Measurements from ENCODE around the gene PKNOX1.
"Not testable (repeated sequence)": the region's sequence is repeated elsewhere in the genome, so short reads cannot be mapped to it uniquely, and the experiment has no call there.

Gene PKNOX1

GRCh38 chr21:43004926-43005325, 30.6 kb downstream of the PKNOX1 start:
- no peak overlapping the region for H2AFZ ChIP-seq (ENCODE audit: low read length)
- H3K4me2 ChIP-seq (ENCODE audit: low read depth, low read length, poor library complexity, severe bottlenecking) = no peak overlapping the region
- H3K4me3 ChIP-seq (ENCODE audit: low read length, poor library complexity, severe bottlenecking) = no peak overlapping the region
- no peak overlapping the region for H3K9ac ChIP-seq (ENCODE audit: low read depth, low read length, poor library complexity, severe bottlenecking)
- H3K79me2 ChIP-seq (ENCODE audit: insufficient read depth, low read length) = peaks cover 3% of the 10 kb centered on the region; the same call in 1 of the 2 replicates
- no peaks in the 10 kb centered on the region for H4K20me1 ChIP-seq (ENCODE audit: insufficient read depth, low read length, poor library complexity, severe bottlenecking)
- peaks cover 33% of the 10 kb centered on the region for H3K36me3 ChIP-seq (ENCODE audit: insufficient read depth, low read length)
- TF ChIP-seq EZH2phosphoT487 (IDR thresholded peaks at IDR 0.05; ENCODE audit: borderline replicate concordance) (no peak), CTCF (conservative IDR thresholded peaks at IDR 0.05; ENCODE audit: low read length) (no peak)
- H3K9me2 ChIP-seq (replicated peaks; ENCODE audit: low read depth, low read length) = no peaks in the 10 kb centered on the region
- no peaks in the 10 kb centered on the region for H3K9me3 ChIP-seq (ENCODE audit: insufficient read depth, low read depth, low read length)
- H3K27me3 ChIP-seq (ENCODE audit: insufficient read depth, low read length, poor library complexity, severe bottlenecking) = no peaks in the 10 kb centered on the region
- no peaks in the 10 kb centered on the region for H3K4me1 ChIP-seq (ENCODE audit: insufficient read depth, low read length, poor library complexity, severe bottlenecking)
- no peaks in the 10 kb centered on the region for H3F3A ChIP-seq (ENCODE audit: low read depth)

- no peak overlapping the region for H2AFZ ChIP-seq (ENCODE audit: low read length)
- no peak overlapping the region for H3K4me3 ChIP-seq (ENCODE audit: low read length, poor library complexity, severe bottlenecking)
- peaks cover 3% of the 10 kb centered on the region; the same call in 1 of the 2 replicates for H3K79me2 ChIP-seq (ENCODE audit: insufficient read depth, low read length)
- no peak overlapping the region for H3K4me2 ChIP-seq (ENCODE audit: low read depth, low read length, poor library complexity, severe bottlenecking)
- H3K27me3 ChIP-seq (ENCODE audit: insufficient read depth, low read length, poor library complexity, severe bottlenecking) = no peaks in the 10 kb centered on the region
- H3K36me3 ChIP-seq (ENCODE audit: insufficient read depth, low read length) = peaks cover 35% of the 10 kb centered on the region
- no peaks in the 10 kb centered on the region for H3K9me2 ChIP-seq (replicated peaks; ENCODE audit: low read depth, low read length)
- H3K4me1 ChIP-seq (ENCODE audit: insufficient read depth, low read length, poor library complexity, severe bottlenecking) = no peaks in the 10 kb centered on the region
- TF ChIP-seq CTCF (conservative IDR thresholded peaks at IDR 0.05; ENCODE audit: low read length) (no peak), EZH2phosphoT487 (IDR thresholded peaks at IDR 0.05; ENCODE audit: borderline replicate concordance) (no peak)
- H3K9ac ChIP-seq (ENCODE audit: low read depth, low read length, poor library complexity, severe bottlenecking) = no peak overlapping the region
- no peaks in the 10 kb centered on the region for H4K20me1 ChIP-seq (ENCODE audit: insufficient read depth, low read length, poor library complexity, severe bottlenecking)
- no peaks in the 10 kb centered on the region for H3K9me3 ChIP-seq (ENCODE audit: insufficient read depth, low read depth, low read length)
- no peaks in the 10 kb centered on the region for H3F3A ChIP-seq (ENCODE audit: low read depth)
These were observed 31.3 kb downstream of the PKNOX1 start for GRCh38 chr21:43005635-43006034.

- not testable (repeated sequence) for H4K20me1 ChIP-seq (ENCODE audit: insufficient read depth, low read length, poor library complexity, severe bottlenecking); H3K9me3 ChIP-seq (ENCODE audit: insufficient read depth, low read depth, low read length); H3K4me3 ChIP-seq (ENCODE audit: low read length, poor library complexity, severe bottlenecking); H2AFZ ChIP-seq (ENCODE audit: low read length); H3K9ac ChIP-seq (ENCODE audit: low read depth, low read length, poor library complexity, severe bottlenecking); H3K79me2 ChIP-seq (ENCODE audit: insufficient read depth, low read length); H3K9me2 ChIP-seq (replicated peaks; ENCODE audit: low read depth, low read length); H3F3A ChIP-seq (ENCODE audit: low read depth); H3K4me2 ChIP-seq (ENCODE audit: low read depth, low read length, poor library complexity, severe bottlenecking); H3K27me3 ChIP-seq (ENCODE audit: insufficient read depth, low read length, poor library complexity, severe bottlenecking); H3K4me1 ChIP-seq (ENCODE audit: insufficient read depth, low read length, poor library complexity, severe bottlenecking)
- peaks cover 36% of the 10 kb centered on the region for H3K36me3 ChIP-seq (ENCODE audit: insufficient read depth, low read length)
These were observed 31.9 kb downstream of the PKNOX1 start for GRCh38 chr21:43006051-43006873.

GRCh38 chr21:43006874-43007208, 32.5 kb downstream of the PKNOX1 start:
- TF ChIP-seq CTCF (conservative IDR thresholded peaks at IDR 0.05; ENCODE audit: low read length) = no peak
- no peak for TF ChIP-seq EZH2phosphoT487 (IDR thresholded peaks at IDR 0.05; ENCODE audit: borderline replicate concordance)
- Histone ChIP-seq H3K36me3 (ENCODE audit: insufficient read depth, low read length) (peaks cover 41% of the 10 kb centered on the region), H3K4me3 (ENCODE audit: low read length, poor library complexity, severe bottlenecking) (no peak overlapping the region), H3K4me1 (ENCODE audit: insufficient read depth, low read length, poor library complexity, severe bottlenecking) (no peaks in the 10 kb centered on the region), H3K9me3 (ENCODE audit: insufficient read depth, low read depth, low read length) (no peaks in the 10 kb centered on the region), H3K79me2 (ENCODE audit: insufficient read depth, low read length) (peaks cover 3% of the 10 kb centered on the region; the same call in 1 of the 2 replicates), H3K9me2 (replicated peaks; ENCODE audit: low read depth, low read length) (no peaks in the 10 kb centered on the region), H3K27me3 (ENCODE audit: insufficient read depth, low read length, poor library complexity, severe bottlenecking) (no peaks in the 10 kb centered on the region), H4K20me1 (ENCODE audit: insufficient read depth, low read length, poor library complexity, severe bottlenecking) (no peaks in the 10 kb centered on the region), H2AFZ (ENCODE audit: low read length) (no peak overlapping the region), H3K4me2 (ENCODE audit: low read depth, low read length, poor library complexity, severe bottlenecking) (no peak overlapping the region), H3K9ac (ENCODE audit: low read depth, low read length, poor library complexity, severe bottlenecking) (no peak overlapping the region), H3F3A (ENCODE audit: low read depth) (no peaks in the 10 kb centered on the region)
